K562 (cell line): ENCODE data around the gene UBE3B. TPM values are rescaled to one million over a fixed set of nuclear protein-coding genes. Genes with fewer than 3 reads are reported as not detected.
A peak's percentile ranks its signal among the peaks of the same experiment; 100 is the strongest.

Experiments used
- CEBPB ChIP-seq: fragments of 450-650 bp; IDR thresholded peaks from 2 replicates; pipeline ENCODE4 v1.6.1; 2016; ENCODE audit warnings: missing genetic modification characterization, missing compliant biosample characterization
- CREB1 ChIP-seq, 2 experiments: sonication (generic) in 1 of 2; formaldehyde crosslinking in 1 of 2; IDR thresholded peaks; 2 replicates each; pipeline versions ENCODE4 v1.6.1 to v1.8.0; 2012 to 2022; ENCODE audit warnings: inconsistent platforms in 1 of 2, mild to moderate bottlenecking in 1 of 2, missing genetic modification reagents in 1 of 2, moderate library complexity in 1 of 2
- ELK3 ChIP-seq: fragments of 450-650 bp; formaldehyde crosslinking; IDR thresholded peaks from 2 replicates; pipeline ENCODE4 v1.4.0; 2020; ENCODE audit warnings: mild to moderate bottlenecking
- ESRRA ChIP-seq: fragments of 450-650 bp; IDR thresholded peaks from 2 replicates; pipeline ENCODE4 v1.6.1; 2014; ENCODE audit warnings: low read depth, mild to moderate bottlenecking, moderate library complexity, borderline replicate concordance
- GATAD2A ChIP-seq: fragments of 450-650 bp; IDR thresholded peaks from 2 replicates; pipeline ENCODE4 v1.6.1; 2017
- HLTF ChIP-seq: fragments of 450-650 bp; IDR thresholded peaks from 2 replicates; pipeline ENCODE4 v1.6.1; 2016
- MYBL2 ChIP-seq, 2 experiments: fragments of 450-650 bp in 1 of 2; sonication (generic) in 1 of 2; formaldehyde crosslinking in 1 of 2; IDR thresholded peaks; 2 replicates each; pipeline versions ENCODE4 v1.6.1 to v1.8.1; 2017 to 2022; ENCODE audit warnings: borderline replicate concordance in 1 of 2, inconsistent platforms in 1 of 2, low read depth in 1 of 2, mild to moderate bottlenecking in 1 of 2, missing genetic modification reagents in 1 of 2, moderate library complexity in 1 of 2
- NFE2L1 ChIP-seq: fragments of 450-650 bp; IDR thresholded peaks from 2 replicates; pipeline ENCODE4 v1.6.1; 2016; ENCODE audit warnings: missing genetic modification characterization, low read depth, mild to moderate bottlenecking, missing compliant biosample characterization, moderate library complexity, borderline replicate concordance
- NR2C2 ChIP-seq, 2 experiments: fragments of 200-800 bp in 1 of 2; sonication (Bioruptor generic) in 1 of 2; sonication (generic) in 1 of 2; formaldehyde crosslinking in 1 of 2; IDR thresholded peaks; 2 replicates each; pipeline versions ENCODE4 v1.6.1 to v1.8.0; 2016 to 2022; ENCODE audit warnings: mild to moderate bottlenecking in 1 of 2, missing compliant biosample characterization in 1 of 2, missing genetic modification characterization in 1 of 2, missing genetic modification reagents in 1 of 2
- REST ChIP-seq, 2 experiments: fragments of 450-650 bp; formaldehyde crosslinking in 1 of 2; IDR thresholded peaks; 2 replicates each; pipeline versions ENCODE4 v1.4.0 to v1.6.1; 2014 to 2020; ENCODE audit warnings: mild to moderate bottlenecking in 2 of 2, borderline replicate concordance in 1 of 2, low read depth in 1 of 2
- STAT5A ChIP-seq: IDR thresholded peaks from 2 replicates; pipeline ENCODE4 v1.6.1; 2012; ENCODE audit warnings: low read length, inconsistent platforms, borderline replicate concordance
- ZNF384 ChIP-seq: IDR thresholded peaks from 2 replicates; pipeline ENCODE4 v1.6.1; 2012; ENCODE audit warnings: low read depth, low read length, improper control_type of control experiment
- ZNF408 ChIP-seq: fragments of 250-450 bp; sonication (Bioruptor Pico); IDR thresholded peaks from 2 replicates; pipeline ENCODE4 v1.4.0; 2020; ENCODE audit warnings: low read depth, mild to moderate bottlenecking, moderate library complexity
- ZNF79 ChIP-seq: fragments of 250-450 bp; sonication (Bioruptor Pico); IDR thresholded peaks from 2 replicates; pipeline ENCODE4 v1.4.0; 2020; ENCODE audit warnings: low read depth, mild to moderate bottlenecking, moderate library complexity
- polyA plus RNA-seq, 8 experiments: library from polyadenylated mRNA; depleted of rRNA in 4 of 8; stranded (reverse) in 5 of 8; unstranded in 3 of 8; fragments of >200 nt; fragmentation: Nextera tagmentation in 2 of 8; fragmentation: Illumina TruSeq in 1 of 8; extraction: Ambion mirVana in 2 of 8; extraction: Trizol in 1 of 8; gene quantifications; 2 replicates each; pipeline versions ENCODE4 v1.2.1 to v1.2.3, GENCODE V29; 2011 to 2014; ENCODE audit warnings: inconsistent platforms in 1 of 8, missing spikeins in 1 of 8
- total RNA-seq, 7 experiments: library from RNA; depleted of rRNA in 6 of 7; stranded (reverse); fragments of >200 nt in 6 of 7; fragmentation: Illumina TruSeq in 2 of 7; extraction: Trizol in 2 of 7; gene quantifications; 2 replicates each; pipeline versions ENCODE4 v1.2.1 to v1.2.3, GENCODE V29; 2011 to 2021; ENCODE audit warnings: low replicate concordance in 1 of 7
- TF ChIP-seq, protein P1 (sequence below), 2 experiments: IDR thresholded peaks in 1 of 2; conservative IDR thresholded peaks in 1 of 2; 2 replicates each; pipeline ENCODE4 v1.6.1; 2016; ENCODE audit warnings: low read depth in 2 of 2, mild to moderate bottlenecking in 1 of 2, missing compliant biosample characterization in 1 of 2, missing genetic modification characterization in 1 of 2, moderate library complexity in 1 of 2

The UBE3B gene
- total and polyA plus RNA-seq, 9 of the 15 experiments (the other 6 are each of a cell fraction or from before 2014, with no cell fraction given) = 7.6 to 23.6 (median 15.5) TPM

GRCh38 chr12:109460538-109460937 is 16.9 kb upstream of the UBE3B start (continued):
- no peak for TF ChIP-seq NR2C2 (CRISPR knock-in tag; IDR thresholded peaks at IDR 0.05)
- no peak for TF ChIP-seq NR2C2 (tag; IDR thresholded peaks at IDR 0.05)
- no peak for TF ChIP-seq NFE2L1 (tag)
- no peak for TF ChIP-seq ESRRA
- TF ChIP-seq CEBPB = no peak
- no peak for TF ChIP-seq GATAD2A
- no peak for TF ChIP-seq CREB1 (IDR thresholded peaks at IDR 0.05)
- 0 out of 2 replicates have a peak, but pooled peaks have one; percentile 34 for TF ChIP-seq CREB1 (CRISPR knock-in tag; IDR thresholded peaks at IDR 0.05)
- no peak for TF ChIP-seq HLTF
- TF ChIP-seq MYBL2 (IDR thresholded peaks at IDR 0.05; ENCODE audit: low read depth) = no peak
- no peak for TF ChIP-seq MYBL2 (CRISPR knock-in tag; IDR thresholded peaks at IDR 0.05; ENCODE audit: borderline replicate concordance)
- no peak for TF ChIP-seq REST (IDR thresholded peaks at IDR 0.05; ENCODE audit: borderline replicate concordance)
- TF ChIP-seq REST (CRISPR knock-in tag; IDR thresholded peaks at IDR 0.05; ENCODE audit: low read depth) = no peak
- TF ChIP-seq ZNF384 = no peak
- no peak for TF ChIP-seq STAT5A
- TF ChIP-seq ZNF408 (CRISPR knock-in tag) = no peak
- TF ChIP-seq ELK3 (CRISPR knock-in tag) = no peak
- TF ChIP-seq, protein P1, sequence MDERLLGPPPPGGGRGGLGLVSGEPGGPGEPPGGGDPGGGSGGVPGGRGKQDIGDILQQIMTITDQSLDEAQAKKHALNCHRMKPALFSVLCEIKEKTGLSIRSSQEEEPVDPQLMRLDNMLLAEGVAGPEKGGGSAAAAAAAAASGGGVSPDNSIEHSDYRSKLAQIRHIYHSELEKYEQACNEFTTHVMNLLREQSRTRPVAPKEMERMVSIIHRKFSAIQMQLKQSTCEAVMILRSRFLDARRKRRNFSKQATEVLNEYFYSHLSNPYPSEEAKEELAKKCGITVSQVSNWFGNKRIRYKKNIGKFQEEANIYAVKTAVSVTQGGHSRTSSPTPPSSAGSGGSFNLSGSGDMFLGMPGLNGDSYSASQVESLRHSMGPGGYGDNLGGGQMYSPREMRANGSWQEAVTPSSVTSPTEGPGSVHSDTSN (CRISPR knock-in tag; IDR thresholded peaks at IDR 0.05; ENCODE audit: low read depth) = no peak
- TF ChIP-seq, protein P1 (tag; conservative IDR thresholded peaks at IDR 0.05; ENCODE audit: low read depth) = no peak
- TF ChIP-seq ZNF79 (CRISPR knock-in tag) = no peak
